Activated T-helper 1 cell treated with anti-CD3 and anti-CD28 coated beads, Interleukin-2, amount 50 U/mL, for 16 hours (primary cell): Measurements from ENCODE around the gene PPP1R13B.

Source experiments
- DNase-seq, 2 donors: peaks; one replicate each; pipeline ENCODE4 v3.0.0-alpha.2; 2020; ENCODE audit warnings: low read depth in 1 of 2, low spot score in 1 of 2

PPP1R13B gene

GRCh38 chr14:103688906-103689902 is 158.2 kb downstream of the PPP1R13B start:
- DNase-seq, result no peak

GRCh38 chr14:103688441-103688840 is 158.9 kb downstream of the PPP1R13B start:
- DNase-seq, result no peak

GRCh38 chr14:103687712-103688111 is 159.7 kb downstream of the PPP1R13B start:
- DNase-seq, result no peak

GRCh38 chr14:103686831-103687485 is 160.4 kb downstream of the PPP1R13B start:
- DNase-seq, result no peak

GRCh38 chr14:103685276-103686211 is 161.8 kb downstream of the PPP1R13B start:
- DNase-seq, result no peak

- no peak for DNase-seq
Observed at GRCh38 chr14:103684871-103685270, 162.5 kb downstream of the PPP1R13B start.

GRCh38 chr14:103684471-103684870 is 162.9 kb downstream of the PPP1R13B start:
- DNase-seq, result no peak
